HepG2 (cell line): ENCODE results near the gene RHOD. TPM values are rescaled to one million over a fixed set of nuclear protein-coding genes. Genes with fewer than 3 reads are reported as not detected.

ENCODE experiments used
- ATAC-seq: fragments of 200-7000 bp; cut with Tn5 transposase; 3 replicates; pipeline ENCODE4 v1.9.1; 2020; ENCODE audit warnings: mild to moderate bottlenecking, moderate library complexity
- BruUV-seq: library from RNA; stranded (reverse); fragments of 400-500 nt; replicated peaks from 2 replicates; lab custom pipeline; 2021; lab: Mats Ljungman, UMichigan
- CTCF ChIA-PET: fragments of 300-600 bp; formaldehyde crosslinking; extraction: SDS; loops from one replicate; lab custom pipeline; 2021; ENCODE audit warnings: low total read pairs, inconsistent platforms, low intra/inter-chr PET ratio; lab: Yijun Ruan, JAX
- POLR2A ChIA-PET: fragments of 350-600 bp; sonication (Branson Sonifier 250); formaldehyde crosslinking; loops from one replicate; lab custom pipeline; 2020; ENCODE audit warnings: antibody characterized with exemption, inconsistent platforms; lab: Yijun Ruan, JAX
- DNase-seq: peaks from one replicate; pipeline ENCODE4 v3.0.0-alpha.2; 2015; ENCODE audit warnings: low spot score
- FAIRE-seq: peaks from 3 replicates; lab custom pipeline; 2011; peaks lifted over from hg19 to GRCh38; lab: Jason Lieb, UNC
- H2AFZ ChIP-seq: one replicate; pipeline ENCODE4 v1.6.1; 2011; ENCODE audit warnings: low read length, inconsistent platforms
- H3K27ac ChIP-seq: fragments of 300-600 bp; 3 replicates; pipeline ENCODE4 v1.8.0; 2011; ENCODE audit warnings: mixed run types, mild to moderate bottlenecking, mixed read lengths, low read length, inconsistent platforms; ENCODE audit not compliant: insufficient read depth; ENCODE audit errors: extremely low read length
- H3K27me3 ChIP-seq, 2 experiments: fragments of 200-600 bp in 1 of 2; 2 replicates in 1 of 2; 3 replicates in 1 of 2; pipeline versions ENCODE4 v1.6.0 to v1.8.0; 2011; ENCODE audit warnings: low read length in 2 of 2, mild to moderate bottlenecking in 2 of 2, moderate library complexity in 2 of 2, inconsistent platforms in 1 of 2; ENCODE audit not compliant: insufficient read depth in 2 of 2, control insufficient read depth in 1 of 2
- H3K36me3 ChIP-seq, 2 experiments: fragments of 200-600 bp in 1 of 2; replicated peaks in 1 of 2; 2 replicates in 1 of 2; 3 replicates in 1 of 2; pipeline versions ENCODE4 v1.5.1 to v1.8.0; 2011; ENCODE audit warnings: low read length in 2 of 2, inconsistent platforms in 1 of 2; ENCODE audit not compliant: insufficient read depth in 2 of 2, control insufficient read depth in 1 of 2
- H3K4me1 ChIP-seq: 2 replicates; pipeline ENCODE4 v1.5.1; 2012; ENCODE audit warnings: low read length, inconsistent platforms; ENCODE audit not compliant: insufficient read depth
- H3K4me2 ChIP-seq: 2 replicates; pipeline ENCODE4 v1.6.0; 2011; ENCODE audit warnings: low read depth, low read length, inconsistent platforms
- H3K4me3 ChIP-seq, 3 experiments: fragments of 200-600 bp in 1 of 3; sonication (generic), shearing (Covaris generic) in 1 of 3; replicated peaks in 1 of 3; 2 replicates each; pipeline ENCODE4 v1.5.1; 2011 to 2016; ENCODE audit warnings: low read length in 3 of 3, inconsistent platforms in 2 of 3, low read depth in 2 of 3, mild to moderate bottlenecking in 2 of 3, control low read depth in 1 of 3, mixed read lengths in 1 of 3; ENCODE audit not compliant: insufficient read depth in 1 of 3
- H3K79me2 ChIP-seq: one replicate; pipeline ENCODE4 v1.6.1; 2011; ENCODE audit warnings: low read length, inconsistent platforms; ENCODE audit not compliant: insufficient read depth
- H3K9ac ChIP-seq: 2 replicates; pipeline ENCODE4 v1.6.0; 2011; ENCODE audit warnings: mild to moderate bottlenecking, low read depth, low read length, inconsistent platforms; ENCODE audit not compliant: insufficient read depth
- H3K9me3 ChIP-seq: 2 replicates; pipeline ENCODE4 v1.5.1; 2012; ENCODE audit warnings: mild to moderate bottlenecking, low read length
- H4K20me1 ChIP-seq: 2 replicates; pipeline ENCODE4 v1.6.0; 2011; ENCODE audit warnings: inconsistent platforms, mild to moderate bottlenecking, low read length, moderate library complexity; ENCODE audit not compliant: insufficient read depth
- BRCA1 ChIP-seq: sonication (generic); formaldehyde crosslinking; IDR thresholded peaks from 2 replicates; pipeline ENCODE4 v1.4.0; 2020; ENCODE audit warnings: missing genetic modification reagents
- GATA4 ChIP-seq: sonication (generic); IDR thresholded peaks from 2 replicates; pipeline ENCODE4 v1.6.1; 2016; ENCODE audit warnings: antibody characterized with exemption, low read depth, borderline replicate concordance
- ZBTB33 ChIP-seq: sonication (generic); formaldehyde crosslinking; IDR thresholded peaks from 2 replicates; pipeline ENCODE4 v1.4.0; 2020; ENCODE audit warnings: missing genetic modification reagents
- ZBTB38 ChIP-seq: sonication (generic); formaldehyde crosslinking; IDR thresholded peaks from 2 replicates; pipeline ENCODE4 v1.5.1; 2020; ENCODE audit warnings: mild to moderate bottlenecking, missing genetic modification reagents
- WGBS: methylation state at CpG from one replicate; pipeline ENCODE4 v1.1.6; 2017; ENCODE audit warnings: low lambda C conversion rate; 5-methylcytosine and 5-hydroxymethylcytosine counted together
- in situ Hi-C: cut with HindIII; loops from 2 replicates; pipeline ENCODE4 v1.10.0; 2017; ENCODE audit warnings: low pct_unique_long_range_greater_than_20kb; ENCODE audit not compliant: extremely low pct_ligation_motif_present
- intact Hi-C: fragments of 100-400 bp; cut with micrococcal nuclease; formaldehyde crosslinking; loops from one replicate; pipeline ENCODE4 v1.10.0; 2022; ENCODE audit not compliant: unreplicated experiment
- polyA plus RNA-seq, 8 experiments: library from polyadenylated mRNA; depleted of rRNA in 3 of 8; stranded (reverse) in 7 of 8; unstranded in 1 of 8; fragments of >200 nt; fragmentation: Illumina TruSeq in 4 of 8; extraction: Trizol in 4 of 8; gene quantifications; 2 replicates each; pipeline versions ENCODE4 v1.2.1 to v1.2.3, GENCODE V29; 2011 to 2016; ENCODE audit warnings: low read depth in 4 of 8, missing spikeins in 1 of 8, mixed read lengths in 1 of 8; ENCODE audit not compliant: insufficient read depth in 1 of 8
- total RNA-seq, 5 experiments: library from RNA; depleted of rRNA; stranded (reverse); fragments of >200 nt; fragmentation: Illumina TruSeq; extraction: Trizol; gene quantifications; 2 replicates each; pipeline ENCODE4 v1.2.3, GENCODE V29; 2016; ENCODE audit warnings: low read depth in 1 of 5

The RHOD gene
- total and polyA plus RNA-seq, 2 of the 13 experiments (the other 11 are each of a cell fraction or from before 2014, with no cell fraction given), result 0.27 to 0.98 TPM

- in situ Hi-C loops, result no loop called here
- POLR2A ChIA-PET, result interaction anchor here (0.9 kb wide), 1 partner anchor 30 kb away, joined by 4 read pairs; no protein-coding TSS in a partner anchor
These were observed 61.1 kb downstream of the RHOD start for GRCh38 chr11:67117672-67118180.

GRCh38 chr11:67118181-67118766 is 61.6 kb downstream of the RHOD start:
- H3K36me3 ChIP-seq, result no peaks in the 10 kb centered on the region
- DNase-seq (no peak), FAIRE-seq (no peak), ATAC-seq (peak; percentile 31)
- no peaks in the 10 kb centered on the region for H3K9me3 ChIP-seq
- 0 out of 2 replicates have a peak overlapping the region, but pooled peaks have one; percentile 15 for H3K9ac ChIP-seq
- POLR2A ChIA-PET, result no interaction called here
- H4K20me1 ChIP-seq, result peaks cover 16% of the 10 kb centered on the region
- no TSS peak for BruUV-seq
- H2AFZ ChIP-seq, result no peak overlapping the region
- no peak overlapping the region for H3K27ac ChIP-seq
- peaks cover 57% of the 10 kb centered on the region for H3K4me1 ChIP-seq
- 62% methylated on average over 12 of the region's 59 CpGs for WGBS
- in situ Hi-C loops (no loop called here), intact Hi-C loops (loop anchor here (5.0 to 10.0 kb wide), 2 partner anchors 36 to 197 kb away; no protein-coding TSS in a partner anchor)
- H3K4me3 ChIP-seq, result peak overlapping the region in 1 of 3 experiments; percentile 39; a peak in 1 of 6 replicates
- H3K27me3 ChIP-seq, result no peaks in the 10 kb centered on the region
- H3K4me2 ChIP-seq, result peak overlapping the region; percentile 12; the same call in 1 of the 2 replicates
- peaks cover 36% of the 10 kb centered on the region for H3K79me2 ChIP-seq
- CTCF ChIA-PET, result no interaction called here
- no peak for TF ChIP-seq BRCA1 (CRISPR knock-in tag)
- peak; percentile 28; the same call in 1 of the 2 replicates for TF ChIP-seq ZBTB33 (CRISPR knock-in tag)

More at GRCh38 chr11:67117672-67118180, 61.1 kb downstream of the RHOD start:
- ATAC-seq, result no peak
- no peak for FAIRE-seq
- H3K27me3 ChIP-seq, result no peaks in the 10 kb centered on the region
- no peak overlapping the region for H2AFZ ChIP-seq
- peaks cover 31% of the 10 kb centered on the region for H3K79me2 ChIP-seq
- BruUV-seq, result no TSS peak
- peaks cover 16% of the 10 kb centered on the region for H4K20me1 ChIP-seq
- intact Hi-C loops, result loop anchor here (5.0 to 10.0 kb wide), 2 partner anchors 35 to 197 kb away; no protein-coding TSS in a partner anchor
- TF ChIP-seq GATA4 (no peak), ZBTB38 (CRISPR knock-in tag) (peak; percentile 56; the same call in 1 of the 2 replicates)
- TF ChIP-seq, all 625 proteins: peak for 1
- Histone ChIP-seq H3K9ac (no peak overlapping the region), H3K9me3 (no peaks in the 10 kb centered on the region), H3K4me3 (no peak overlapping the region), H3K36me3 (no peaks in the 10 kb centered on the region), H3K4me1 (peaks cover 57% of the 10 kb centered on the region), H3K27ac (no peak overlapping the region), H3K4me2 (peak overlapping the region; percentile 35)
- no peak for DNase-seq
- CTCF ChIA-PET, result no interaction called here
- 92% methylated on average over 25 of the region's 65 CpGs for WGBS
